GM19372 (cell line): ENCODE measurements around the gene NPAS2.

ENCODE experiments used
- ATAC-seq: cut with Tn5 transposase; IDR thresholded peaks from one replicate; pipeline ENCODE4 v1.9.1; 2021; ENCODE audit warnings: mild to moderate bottlenecking, low read depth, moderate library complexity; ENCODE audit not compliant: unreplicated experiment

The NPAS2 gene

DNA sequence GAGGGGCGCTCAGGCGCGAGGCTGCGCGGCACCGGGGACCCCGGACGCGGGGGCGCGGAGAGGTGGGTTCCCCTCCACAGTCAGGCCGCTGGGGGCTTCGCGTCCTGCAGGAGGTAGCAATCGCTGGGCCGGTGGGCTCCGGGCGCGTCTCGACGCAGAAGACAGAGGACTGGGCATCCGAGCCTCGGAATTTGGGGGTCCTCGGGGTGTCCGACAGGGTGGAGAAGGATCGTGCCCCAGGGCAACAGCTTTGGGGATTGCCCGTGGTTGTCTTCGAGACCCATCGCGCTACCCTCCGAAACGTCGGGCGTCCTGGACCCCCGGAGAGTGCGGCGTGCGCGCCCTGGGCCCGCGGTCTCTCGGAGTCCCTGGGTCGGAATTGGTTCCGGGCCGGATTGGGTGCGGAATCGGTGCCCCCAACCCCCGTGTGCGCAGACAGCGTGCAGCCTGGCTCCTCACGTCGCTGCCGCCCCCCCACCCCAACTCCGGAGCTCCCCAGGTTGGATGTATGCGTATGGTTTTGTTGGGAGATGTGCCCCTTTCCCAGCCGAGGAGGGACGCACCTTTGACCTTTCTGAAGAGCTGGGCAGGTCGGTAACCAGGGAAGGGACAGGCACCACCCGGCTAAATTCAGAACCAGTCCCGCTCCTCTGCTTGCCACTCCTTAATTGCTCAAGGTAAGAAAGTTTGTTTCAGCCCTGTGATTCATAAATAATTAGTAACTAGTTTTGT, 750 bp downstream of the NPAS2 start:
- no peak for ATAC-seq

- no peak for ATAC-seq
Measured at GRCh38 chr2:100821255-100821910, 1.4 kb downstream of the NPAS2 start.

- no peak for ATAC-seq
Measured at GRCh38 chr2:100821911-100822265, 1.9 kb downstream of the NPAS2 start.

- no peak for ATAC-seq
Measured at GRCh38 chr2:100822587-100823248, 2.8 kb downstream of the NPAS2 start.

DNA sequence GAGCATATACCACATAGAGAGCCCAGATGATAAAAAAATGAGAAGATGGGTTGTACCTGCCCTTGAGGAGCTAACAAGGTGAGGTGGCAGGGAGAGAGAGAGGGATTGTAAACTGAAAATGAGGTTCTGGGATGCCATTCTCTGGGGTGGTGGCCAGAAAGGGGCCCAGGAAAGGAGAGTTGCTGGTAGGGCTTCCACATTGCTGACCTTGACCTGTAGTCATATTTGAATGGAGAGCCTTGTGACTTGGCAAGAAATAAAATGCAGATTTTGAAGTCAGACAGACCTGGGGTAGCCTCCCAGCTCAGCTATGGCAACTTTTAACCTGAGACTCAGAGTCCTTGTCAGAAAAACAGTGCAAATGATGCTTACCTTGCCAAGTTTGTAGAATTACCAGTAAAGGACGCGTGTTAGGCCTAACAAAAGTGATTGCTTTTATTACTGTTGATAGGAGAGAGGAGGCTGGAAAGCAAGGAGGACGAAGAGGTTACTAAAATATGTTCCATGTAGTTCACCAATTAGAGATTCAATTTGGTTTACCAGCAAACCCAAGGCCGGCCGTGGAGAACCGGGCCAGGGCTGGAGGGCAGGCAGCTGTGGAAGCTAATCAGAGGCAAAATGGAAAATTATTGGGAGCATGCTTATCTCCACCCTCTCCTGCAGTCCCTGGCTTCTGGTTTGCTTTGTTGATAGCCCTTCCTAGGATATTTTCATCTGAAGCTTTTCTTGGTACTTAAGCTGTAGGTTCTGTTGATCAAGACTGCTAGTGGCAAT, 3.9 kb downstream of the NPAS2 start:
- ATAC-seq, result no peak

GRCh38 chr2:100824842-100825241, 4.9 kb downstream of the NPAS2 start:
- ATAC-seq, result no peak

DNA sequence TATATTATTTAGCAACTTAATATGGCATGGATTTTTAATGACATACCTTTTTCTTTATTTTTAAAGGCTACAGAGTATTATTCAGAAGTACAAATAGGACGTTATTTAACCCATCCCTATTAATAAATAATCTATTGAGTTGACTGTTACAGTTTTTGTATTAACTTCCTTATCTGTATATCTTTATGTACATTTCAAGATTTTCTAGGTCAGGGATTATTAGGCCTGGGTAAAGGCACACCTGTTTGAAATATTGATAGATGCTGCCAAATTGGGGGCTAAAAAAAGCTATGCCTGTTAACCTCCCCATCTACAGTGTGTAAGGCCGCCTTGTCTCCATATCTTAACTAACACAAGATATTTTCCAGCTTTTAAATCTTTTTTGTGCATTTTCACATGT, 6.6 kb downstream of the NPAS2 start:
- ATAC-seq, result no peak

DNA sequence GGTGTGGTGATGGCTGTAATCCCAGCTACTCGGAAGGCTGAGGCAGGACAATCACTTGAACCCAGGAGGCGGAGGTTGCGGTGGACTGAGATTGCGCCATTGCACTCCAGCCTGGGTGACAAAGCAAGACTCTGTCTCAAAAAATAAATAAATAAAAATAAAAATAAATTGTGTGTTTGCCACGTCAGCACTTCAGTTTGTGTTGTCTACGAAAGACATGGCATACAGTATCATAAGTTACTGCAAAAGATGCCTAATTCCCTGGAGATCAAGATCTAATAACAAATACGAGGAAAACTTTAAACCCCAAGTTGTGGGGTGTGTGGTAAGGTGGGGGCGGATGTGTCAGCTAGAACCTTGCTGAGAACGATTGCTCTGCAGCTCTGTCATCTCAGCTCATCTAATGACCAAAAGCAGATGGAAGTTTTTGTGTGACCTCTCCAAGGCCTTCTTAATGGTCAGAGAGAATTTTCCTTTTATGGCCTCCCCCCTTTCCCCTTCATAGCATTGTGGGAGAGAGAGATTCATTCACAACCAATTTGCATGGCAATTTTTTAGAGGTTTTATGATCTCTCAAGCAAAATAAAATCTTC, 11.3 kb downstream of the NPAS2 start:
- no peak for ATAC-seq

DNA sequence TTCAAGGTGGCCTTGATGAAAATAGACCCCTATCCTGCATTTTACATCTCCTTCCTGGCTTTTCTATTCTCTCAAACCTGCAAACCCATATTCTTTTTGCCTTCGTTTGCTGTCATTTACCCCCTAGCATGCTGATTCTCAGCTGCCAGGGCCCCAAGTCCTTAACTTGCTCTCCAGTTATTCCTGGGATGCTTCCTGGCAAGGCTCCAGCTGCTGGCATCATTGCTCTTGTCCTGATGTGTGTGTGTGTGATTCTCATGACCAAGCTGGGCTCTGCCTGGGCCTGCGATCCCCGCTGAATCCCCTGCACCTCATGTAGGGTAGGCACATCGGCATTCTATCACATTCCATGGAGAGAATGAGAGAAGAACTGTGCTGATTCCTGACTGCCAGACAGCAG, 11.9 kb downstream of the NPAS2 start:
- ATAC-seq, result no peak

DNA sequence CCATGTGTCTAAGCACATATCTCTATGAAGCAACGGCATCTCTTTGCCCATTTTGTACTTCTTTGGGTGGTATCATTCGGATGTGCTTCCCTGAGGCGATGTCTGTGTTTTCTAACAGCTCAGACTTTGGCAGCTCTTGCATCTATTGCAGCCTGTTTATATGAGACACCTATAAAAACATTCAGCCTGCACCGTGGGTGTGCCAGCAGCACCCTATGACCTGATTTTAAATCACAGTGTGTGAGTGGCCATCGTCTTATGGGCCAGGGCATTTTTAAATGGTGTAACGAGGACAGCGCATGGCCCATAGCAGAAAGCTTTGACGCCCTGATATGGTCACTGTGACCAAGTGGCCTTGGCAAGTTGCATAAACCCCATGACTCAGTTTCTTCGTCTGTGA, 12.9 kb downstream of the NPAS2 start:
- no peak for ATAC-seq

- no peak for ATAC-seq
Measured at GRCh38 chr2:100833331-100833730, 13.4 kb downstream of the NPAS2 start.

- ATAC-seq, result no peak
Measured at GRCh38 chr2:100834221-100834620, 14.3 kb downstream of the NPAS2 start.

GRCh38 chr2:100835006-100835659, 15.2 kb downstream of the NPAS2 start:
- no peak for ATAC-seq

- ATAC-seq, result no peak
Measured at GRCh38 chr2:100840519-100840918, 20.6 kb downstream of the NPAS2 start.

GRCh38 chr2:100842241-100842922, 22.4 kb downstream of the NPAS2 start:
- no peak for ATAC-seq

GRCh38 chr2:100844514-100844913, 24.6 kb downstream of the NPAS2 start:
- no peak for ATAC-seq

GRCh38 chr2:100845141-100845991, 25.4 kb downstream of the NPAS2 start:
- ATAC-seq, result no peak

- ATAC-seq, result no peak
Measured at GRCh38 chr2:100846716-100847115, 26.8 kb downstream of the NPAS2 start.

DNA sequence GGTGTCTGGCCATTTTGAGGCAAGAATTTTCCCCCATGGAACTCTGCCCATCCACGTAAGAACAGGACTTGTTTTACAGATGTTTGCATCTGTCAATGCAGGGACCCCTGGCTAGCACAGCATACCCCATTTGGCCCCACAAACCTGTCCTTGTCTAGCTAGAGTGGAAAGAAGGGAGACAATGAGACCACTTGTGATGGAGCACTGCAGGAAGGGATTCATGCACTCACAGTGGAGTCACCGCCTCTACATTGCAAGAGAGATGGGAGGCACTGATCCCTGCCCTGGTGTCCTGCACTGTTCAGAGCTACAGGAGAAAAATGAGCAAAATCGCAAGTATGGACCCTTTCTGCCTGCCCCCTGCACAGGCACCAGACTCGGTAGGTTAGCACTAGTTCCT, 32.5 kb downstream of the NPAS2 start:
- no peak for ATAC-seq
